Measurements from ENCODE around the gene PIK3CA. TPM values are rescaled to one million over a fixed set of nuclear protein-coding genes. Genes with fewer than 3 reads are reported as not detected.

The PIK3CA gene
- total RNA-seq, 1 donor from 2014 or later: 30.6 TPM

DNA sequence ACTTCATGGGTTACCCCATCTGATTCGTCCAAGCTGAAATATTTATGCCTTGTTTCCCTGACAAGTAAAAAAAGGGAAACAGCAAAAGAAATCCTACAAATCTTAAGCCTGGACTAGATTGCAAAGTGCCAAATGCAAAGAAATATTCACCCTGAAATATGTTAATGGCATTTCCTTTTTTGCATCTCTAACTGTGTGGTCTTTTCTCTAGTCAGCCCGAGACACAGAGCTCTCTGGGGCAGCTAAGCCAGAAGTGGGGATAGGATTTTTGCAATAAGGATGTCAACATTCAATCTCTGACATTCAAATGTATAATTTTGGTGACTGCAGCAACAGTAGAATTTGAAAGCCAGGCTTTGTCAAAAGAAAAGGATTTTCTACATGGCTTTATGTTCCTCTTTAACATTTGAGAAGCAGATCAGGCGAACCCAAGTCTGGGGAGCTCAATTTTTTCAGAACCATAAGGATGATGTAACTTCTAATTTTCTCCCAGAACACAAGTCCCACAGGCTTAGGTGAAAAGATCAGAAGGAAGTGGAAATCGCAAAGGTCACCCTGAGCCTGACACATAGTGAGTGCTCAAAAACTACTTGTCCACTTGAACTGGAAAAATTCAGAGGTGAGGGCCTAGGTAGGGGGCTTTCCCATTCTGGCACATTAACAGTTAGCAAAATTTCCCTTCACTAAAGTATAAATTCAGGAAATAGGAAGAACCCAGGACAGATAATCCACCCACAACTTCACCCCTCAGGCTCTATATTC, 131.0 kb downstream of the PIK3CA start:
- Histone ChIP-seq H3K27ac (no peak overlapping the region), H3K9me3 (no peaks in the 10 kb centered on the region), H3K36me3 (no peaks in the 10 kb centered on the region), H3K4me1 (no peaks in the 10 kb centered on the region), H3K4me3 (no peak overlapping the region), H3K27me3 (no peaks in the 10 kb centered on the region)
- no peak for DNase-seq
- intact Hi-C loops (cut with DNase I): no loop called here
- no peak for ATAC-seq
- TF ChIP-seq, protein P1, sequence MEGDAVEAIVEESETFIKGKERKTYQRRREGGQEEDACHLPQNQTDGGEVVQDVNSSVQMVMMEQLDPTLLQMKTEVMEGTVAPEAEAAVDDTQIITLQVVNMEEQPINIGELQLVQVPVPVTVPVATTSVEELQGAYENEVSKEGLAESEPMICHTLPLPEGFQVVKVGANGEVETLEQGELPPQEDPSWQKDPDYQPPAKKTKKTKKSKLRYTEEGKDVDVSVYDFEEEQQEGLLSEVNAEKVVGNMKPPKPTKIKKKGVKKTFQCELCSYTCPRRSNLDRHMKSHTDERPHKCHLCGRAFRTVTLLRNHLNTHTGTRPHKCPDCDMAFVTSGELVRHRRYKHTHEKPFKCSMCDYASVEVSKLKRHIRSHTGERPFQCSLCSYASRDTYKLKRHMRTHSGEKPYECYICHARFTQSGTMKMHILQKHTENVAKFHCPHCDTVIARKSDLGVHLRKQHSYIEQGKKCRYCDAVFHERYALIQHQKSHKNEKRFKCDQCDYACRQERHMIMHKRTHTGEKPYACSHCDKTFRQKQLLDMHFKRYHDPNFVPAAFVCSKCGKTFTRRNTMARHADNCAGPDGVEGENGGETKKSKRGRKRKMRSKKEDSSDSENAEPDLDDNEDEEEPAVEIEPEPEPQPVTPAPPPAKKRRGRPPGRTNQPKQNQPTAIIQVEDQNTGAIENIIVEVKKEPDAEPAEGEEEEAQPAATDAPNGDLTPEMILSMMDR (IDR thresholded peaks at IDR 0.05): no peak

- Histone ChIP-seq H3K4me3 (no peak overlapping the region), H3K36me3 (no peaks in the 10 kb centered on the region), H3K27me3 (no peaks in the 10 kb centered on the region), H3K4me1 (no peaks in the 10 kb centered on the region), H3K27ac (no peak overlapping the region), H3K9me3 (no peaks in the 10 kb centered on the region)
- TF ChIP-seq, protein P1 (IDR thresholded peaks at IDR 0.05): no peak
- DNase-seq (no peak), ATAC-seq (no peak)
- intact Hi-C loops (cut with DNase I): no loop called here
Measured at GRCh38 chr3:179279837-179280236, 131.7 kb downstream of the PIK3CA start.

- TF ChIP-seq, protein P1 (IDR thresholded peaks at IDR 0.05): no peak
- Histone ChIP-seq H3K27ac (no peak overlapping the region), H3K4me3 (no peak overlapping the region), H3K27me3 (no peaks in the 10 kb centered on the region), H3K4me1 (no peaks in the 10 kb centered on the region), H3K9me3 (no peaks in the 10 kb centered on the region), H3K36me3 (no peaks in the 10 kb centered on the region)
- DNase-seq (no peak), ATAC-seq (no peak)
- intact Hi-C loops (cut with DNase I): no loop called here
Measured at GRCh38 chr3:179281825-179282224, 133.7 kb downstream of the PIK3CA start.

GRCh38 chr3:179286331-179286730, 138.2 kb downstream of the PIK3CA start:
- Histone ChIP-seq H3K27me3 (no peaks in the 10 kb centered on the region), H3K4me3 (no peak overlapping the region), H3K4me1 (no peaks in the 10 kb centered on the region), H3K27ac (no peak overlapping the region), H3K36me3 (no peaks in the 10 kb centered on the region), H3K9me3 (no peaks in the 10 kb centered on the region)
- DNase-seq: no peak
- TF ChIP-seq, protein P1 (IDR thresholded peaks at IDR 0.05): no peak
- ATAC-seq: no peak
- intact Hi-C loops (cut with DNase I): no loop called here

DNA sequence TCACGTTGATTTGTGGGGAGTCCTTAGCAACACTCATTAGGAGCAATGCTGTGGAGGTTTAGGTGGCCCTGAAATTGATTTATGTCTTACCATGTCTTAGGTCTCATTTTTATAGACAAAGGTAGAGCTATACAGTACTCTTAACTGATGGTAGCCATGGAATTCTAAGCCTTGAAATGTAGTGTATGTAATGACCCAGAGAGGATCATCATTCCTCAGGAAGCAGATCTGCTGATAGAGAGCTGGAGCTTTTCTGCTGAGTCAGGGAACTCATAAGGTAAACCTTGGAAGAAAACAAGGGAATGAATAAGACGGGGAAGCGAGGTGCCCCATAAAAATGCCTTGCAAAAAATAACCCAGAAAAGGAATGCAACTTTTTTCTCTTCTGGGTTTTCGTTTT, 140.7 kb downstream of the PIK3CA start:
- intact Hi-C loops (cut with DNase I): no loop called here
- DNase-seq (no peak), ATAC-seq (no peak)
- Histone ChIP-seq H3K4me1 (no peaks in the 10 kb centered on the region), H3K9me3 (no peaks in the 10 kb centered on the region), H3K27ac (no peak overlapping the region), H3K36me3 (no peaks in the 10 kb centered on the region), H3K27me3 (no peaks in the 10 kb centered on the region), H3K4me3 (no peak overlapping the region)
- TF ChIP-seq, protein P1 (IDR thresholded peaks at IDR 0.05): no peak
